HG03439 (cell line): Measurements from ENCODE around the gene KAZN.
"Not testable (repeated sequence)": the region's sequence is repeated elsewhere in the genome, so short reads cannot be mapped to it uniquely, and the experiment has no call there.

ENCODE experiments used
- ATAC-seq: cut with Tn5 transposase; IDR thresholded peaks from one replicate; pipeline ENCODE4 v1.9.1; 2021; ENCODE audit warnings: mild to moderate bottlenecking, moderate library complexity; ENCODE audit not compliant: unreplicated experiment

Gene KAZN

DNA sequence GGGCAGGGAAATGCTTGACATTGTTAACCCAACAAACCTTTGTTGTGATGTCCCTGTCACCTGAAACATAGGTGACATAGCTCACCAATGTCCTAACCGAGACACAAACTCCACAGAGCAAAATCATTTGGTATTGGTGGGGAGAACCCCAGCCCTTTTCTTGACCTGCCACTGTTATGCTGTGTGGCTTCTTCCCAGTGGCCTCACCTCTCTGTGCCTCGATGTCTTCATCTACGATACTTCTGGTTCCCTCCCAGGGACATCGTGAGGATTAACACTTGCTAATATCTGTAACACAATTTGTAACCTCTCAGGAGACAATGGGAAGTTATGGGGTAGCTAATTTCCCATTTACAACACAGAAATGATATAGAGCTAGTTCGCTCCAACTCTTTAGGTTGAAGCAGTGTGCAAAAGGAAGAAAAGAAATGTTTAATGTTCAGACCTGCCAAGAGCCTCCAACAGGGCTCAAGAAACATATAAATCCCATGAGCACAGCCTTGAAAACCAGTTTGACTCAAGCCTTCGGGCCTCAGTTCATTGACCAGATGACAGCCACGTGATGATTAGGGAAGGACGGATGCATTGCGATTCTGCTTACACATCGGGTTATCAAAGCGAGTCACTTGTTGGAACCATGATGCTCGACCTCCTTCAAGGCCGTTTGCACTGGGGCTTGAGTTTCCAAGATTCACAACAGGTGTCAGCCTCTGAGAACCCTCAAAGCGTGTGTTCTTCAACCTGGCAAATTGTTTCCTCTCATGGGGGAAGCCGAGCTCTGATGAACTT, 517.3 kb downstream of the KAZN start:
- no peak for ATAC-seq

DNA sequence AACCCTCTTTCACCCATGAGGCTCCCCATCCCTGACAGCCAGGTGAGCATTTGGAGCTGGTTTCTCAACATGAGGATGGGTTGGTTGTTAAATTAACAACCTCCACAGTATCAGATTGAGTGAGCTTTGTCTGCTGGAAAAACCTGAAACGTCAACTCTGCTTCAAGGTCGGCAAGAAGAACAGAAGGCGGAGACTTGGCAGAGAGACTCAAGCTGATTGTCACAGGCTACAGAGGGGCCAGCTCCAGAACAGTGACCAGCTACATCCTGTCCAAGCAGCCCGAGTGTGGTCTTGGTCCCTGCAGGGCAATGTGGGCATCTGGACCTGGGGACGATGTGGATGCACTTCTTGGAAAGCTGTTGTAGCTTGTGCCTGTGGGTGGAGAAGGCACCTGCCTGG, 518.5 kb downstream of the KAZN start:
- no peak for ATAC-seq

DNA sequence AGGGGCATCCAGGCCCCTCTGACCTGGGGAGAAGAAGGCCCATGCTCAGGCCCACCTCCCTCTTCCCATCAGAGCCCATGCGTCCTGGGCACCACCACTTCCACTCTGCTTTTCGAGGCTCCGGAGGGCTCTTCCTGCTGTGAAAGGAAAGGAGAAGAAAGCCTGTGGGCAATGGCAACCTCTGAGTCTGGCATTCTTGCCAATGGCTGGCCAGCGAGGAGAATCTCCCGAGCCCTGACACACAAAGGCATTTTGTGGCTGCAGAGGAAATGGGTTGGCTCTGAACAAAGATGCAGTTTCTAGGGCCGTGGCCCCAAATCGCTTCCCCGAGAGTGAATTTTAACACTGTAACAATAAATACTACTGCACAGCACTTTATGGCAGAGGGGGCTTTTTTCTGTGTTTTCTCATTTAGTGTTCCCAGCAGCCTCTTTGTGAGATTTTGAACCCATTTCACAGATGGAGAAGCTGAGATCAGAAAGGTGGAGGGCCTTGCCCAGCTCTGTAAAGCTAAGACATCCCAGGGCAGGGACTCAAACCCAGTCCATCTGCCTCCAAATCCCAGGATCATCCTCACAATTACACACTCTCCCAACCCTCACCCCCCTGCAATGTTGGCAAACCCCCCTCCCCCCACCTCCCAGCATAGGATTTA, 519.3 kb downstream of the KAZN start:
- no peak for ATAC-seq

DNA sequence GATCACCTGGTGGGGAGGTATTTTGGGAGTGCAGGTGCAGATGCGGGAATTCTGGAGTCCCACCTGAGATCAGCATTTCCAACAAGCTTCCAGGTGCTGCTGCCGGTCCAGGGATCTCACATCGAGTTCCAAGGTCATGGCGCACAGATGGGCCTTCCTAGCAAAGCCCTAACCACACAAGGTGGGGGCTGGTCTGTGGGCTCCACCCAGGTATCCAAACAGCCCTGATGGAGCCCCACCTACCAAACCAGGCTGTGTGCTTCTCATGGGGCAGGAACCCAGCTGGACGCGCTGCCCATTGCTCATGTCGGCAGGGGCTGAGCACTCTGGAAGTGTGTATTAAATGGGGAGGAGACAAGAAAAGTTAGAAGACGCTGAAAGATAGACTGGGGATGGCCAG, 520.1 kb downstream of the KAZN start:
- ATAC-seq, result no peak

DNA sequence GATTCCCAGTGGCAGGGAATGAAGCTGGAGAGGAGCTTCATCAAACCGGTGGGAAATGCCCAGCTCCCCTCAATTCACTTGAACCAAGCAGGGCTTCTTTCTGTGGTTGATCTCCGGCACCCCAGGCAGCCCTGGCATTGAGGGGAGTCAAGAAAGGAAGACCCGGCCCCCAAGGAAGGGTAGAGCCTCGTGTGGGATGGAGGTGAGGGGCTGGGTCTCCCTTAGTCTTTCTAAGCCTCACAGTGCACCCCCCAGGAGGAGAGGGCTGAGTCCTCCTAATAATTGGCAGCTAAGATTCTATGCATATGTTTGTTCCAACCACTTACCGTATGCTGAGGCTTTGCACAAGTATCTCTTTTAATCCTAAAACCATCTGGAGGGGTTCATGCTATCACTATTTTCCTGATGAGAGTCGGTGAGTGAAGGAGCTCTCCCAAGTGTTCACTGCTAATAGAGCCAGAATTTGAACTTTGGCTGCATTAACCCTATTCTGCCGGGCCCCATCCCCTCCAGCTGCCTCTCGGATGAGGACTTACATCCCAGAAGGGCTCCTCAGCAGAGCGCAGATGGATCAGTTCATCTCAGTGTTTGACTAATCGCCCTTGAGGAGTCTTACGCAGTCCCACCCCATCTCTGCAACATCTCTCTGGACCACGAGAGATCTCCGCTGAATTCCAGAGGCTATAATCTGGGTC, 521.9 kb downstream of the KAZN start:
- ATAC-seq, result no peak

DNA sequence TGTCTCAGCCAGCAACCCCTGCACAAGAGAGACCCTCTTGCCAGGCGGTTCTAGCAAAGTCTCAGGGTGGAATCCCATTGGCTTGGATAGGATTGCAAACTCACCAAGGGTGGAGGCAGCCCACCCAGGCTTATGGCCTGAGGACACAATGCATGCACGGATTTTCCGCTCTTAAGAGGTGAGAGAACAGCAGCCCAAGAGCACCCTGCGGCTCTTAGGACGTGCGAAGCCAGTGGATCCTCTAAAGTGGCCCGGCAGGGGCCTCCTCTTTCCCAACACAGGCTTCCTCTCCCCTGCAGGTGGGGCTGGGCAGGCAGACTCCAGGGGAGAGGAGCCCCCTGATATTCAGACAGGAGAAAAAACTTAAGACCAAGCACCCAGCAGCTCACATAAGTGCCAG, 523.8 kb downstream of the KAZN start:
- ATAC-seq, result no peak

DNA sequence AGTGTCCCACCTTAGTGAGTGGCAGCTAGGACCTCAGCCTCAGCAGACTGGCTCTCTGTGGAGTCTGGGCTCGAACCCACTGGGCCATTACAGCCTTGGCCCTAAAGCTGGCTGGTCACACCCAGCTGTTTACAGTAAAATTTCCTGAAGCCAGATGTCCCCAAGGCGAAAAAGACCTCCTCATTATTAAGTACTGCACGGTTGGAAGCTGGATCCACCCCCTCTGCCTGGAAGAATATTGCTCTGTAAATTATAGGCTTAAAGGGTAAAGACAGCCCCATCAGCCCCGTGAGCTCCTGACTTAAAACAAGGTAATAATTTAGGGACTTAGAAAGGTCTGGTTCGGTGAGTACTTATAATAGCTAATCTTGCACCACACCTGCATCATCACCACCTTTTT, 524.8 kb downstream of the KAZN start:
- no peak for ATAC-seq

DNA sequence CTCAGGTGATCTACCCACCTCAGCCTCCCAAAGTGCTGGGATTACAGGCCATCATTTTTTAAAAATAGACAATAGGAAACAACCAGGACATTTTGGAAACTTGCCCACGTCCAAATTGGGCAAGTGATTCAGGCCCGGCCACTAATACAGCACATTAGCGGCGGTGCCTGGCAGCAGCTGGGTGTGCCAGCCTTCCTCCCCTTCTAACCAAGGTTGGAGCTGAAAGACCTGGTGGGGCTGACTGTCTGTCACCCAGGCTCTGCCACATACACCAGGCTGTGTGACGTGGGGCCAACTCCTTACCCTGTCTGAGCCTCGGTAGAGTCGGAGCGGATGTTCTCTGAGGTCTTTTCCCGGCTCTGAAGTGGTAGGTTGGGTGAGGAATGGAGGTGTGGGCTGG, 525.4 kb downstream of the KAZN start:
- ATAC-seq, result no peak

DNA sequence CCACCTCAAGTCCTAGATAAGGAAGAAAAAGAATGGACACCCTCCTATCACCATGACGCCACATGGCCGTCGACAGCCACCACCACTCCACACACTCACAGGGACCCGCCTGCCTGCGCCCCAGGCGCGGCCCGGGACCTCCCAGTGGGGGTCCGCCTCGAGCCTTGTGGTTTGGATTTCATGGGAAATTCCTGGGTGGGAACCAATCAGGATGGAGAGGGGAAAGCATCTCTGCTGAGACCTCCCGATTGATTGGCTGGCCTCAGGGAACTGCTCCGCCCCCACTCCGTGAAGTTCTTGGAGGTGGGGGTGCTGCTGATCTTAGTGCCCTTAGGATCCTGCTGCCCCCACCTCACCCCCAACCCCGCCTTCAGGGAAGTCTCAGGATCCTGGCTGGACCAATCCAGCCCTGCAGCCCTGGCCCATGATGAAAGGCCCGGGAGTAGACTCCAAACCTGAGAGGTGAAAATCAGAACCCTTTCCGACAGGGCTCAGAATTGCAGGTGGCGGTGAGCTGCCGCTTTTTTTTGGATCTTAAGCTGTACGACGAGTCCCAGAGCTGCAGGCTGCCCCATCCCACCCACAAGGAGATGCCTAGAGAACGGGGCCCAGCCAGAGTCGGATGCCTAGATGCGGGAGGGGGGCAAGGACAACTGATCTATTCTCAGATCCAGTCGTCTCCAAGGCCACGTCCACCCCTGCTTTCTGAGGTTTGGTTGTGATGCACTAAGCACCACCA, 526.0 kb downstream of the KAZN start:
- ATAC-seq, result no peak

DNA sequence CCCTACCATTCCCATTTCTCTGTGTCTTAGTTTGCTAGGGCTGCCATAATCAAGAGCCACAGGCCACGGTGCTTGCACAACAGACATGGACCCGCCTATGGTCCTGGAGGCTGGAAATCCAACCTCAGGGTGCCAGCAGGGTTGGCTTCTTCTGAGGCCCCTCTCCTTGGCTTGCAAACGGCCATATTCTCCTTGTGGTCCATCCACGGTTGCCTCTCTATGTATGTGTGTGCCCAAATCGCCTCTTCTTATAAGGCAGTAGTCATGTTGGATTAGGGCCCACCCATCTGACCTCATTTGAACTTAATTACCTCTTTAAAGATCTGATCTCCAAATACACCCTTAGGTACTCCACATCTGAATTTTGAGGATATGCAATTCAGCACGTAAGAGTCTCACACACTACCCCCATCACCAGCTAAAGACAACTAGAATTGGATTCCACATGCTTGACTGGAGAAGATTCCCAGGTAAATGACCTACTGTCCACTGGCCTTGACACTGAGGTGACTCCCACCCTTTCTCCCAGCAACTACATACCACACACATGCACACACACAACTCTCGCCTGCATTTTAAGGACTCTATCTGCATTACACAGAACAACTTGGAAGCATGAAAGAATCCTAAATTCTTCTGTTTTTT, 526.7 kb downstream of the KAZN start:
- no peak for ATAC-seq

DNA sequence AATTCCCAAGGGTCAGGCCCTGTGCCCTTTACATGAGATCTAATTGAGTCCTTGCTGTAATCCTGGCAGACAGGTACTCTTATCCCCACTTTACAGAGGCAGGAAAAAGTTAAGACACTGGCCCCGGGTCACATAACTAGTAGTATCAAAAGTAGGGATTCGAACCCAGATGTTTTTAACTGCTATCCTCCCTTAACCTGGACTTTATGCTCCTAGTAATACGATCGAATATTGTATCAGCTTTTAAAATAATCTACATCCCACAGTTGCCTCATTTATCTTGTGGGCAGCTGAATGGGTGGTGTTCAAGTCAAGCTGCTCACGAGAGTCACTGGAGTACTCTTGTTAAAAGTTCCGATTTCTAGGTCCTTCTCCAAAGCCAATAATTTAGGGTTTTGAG, 529.6 kb downstream of the KAZN start:
- ATAC-seq, result no peak

DNA sequence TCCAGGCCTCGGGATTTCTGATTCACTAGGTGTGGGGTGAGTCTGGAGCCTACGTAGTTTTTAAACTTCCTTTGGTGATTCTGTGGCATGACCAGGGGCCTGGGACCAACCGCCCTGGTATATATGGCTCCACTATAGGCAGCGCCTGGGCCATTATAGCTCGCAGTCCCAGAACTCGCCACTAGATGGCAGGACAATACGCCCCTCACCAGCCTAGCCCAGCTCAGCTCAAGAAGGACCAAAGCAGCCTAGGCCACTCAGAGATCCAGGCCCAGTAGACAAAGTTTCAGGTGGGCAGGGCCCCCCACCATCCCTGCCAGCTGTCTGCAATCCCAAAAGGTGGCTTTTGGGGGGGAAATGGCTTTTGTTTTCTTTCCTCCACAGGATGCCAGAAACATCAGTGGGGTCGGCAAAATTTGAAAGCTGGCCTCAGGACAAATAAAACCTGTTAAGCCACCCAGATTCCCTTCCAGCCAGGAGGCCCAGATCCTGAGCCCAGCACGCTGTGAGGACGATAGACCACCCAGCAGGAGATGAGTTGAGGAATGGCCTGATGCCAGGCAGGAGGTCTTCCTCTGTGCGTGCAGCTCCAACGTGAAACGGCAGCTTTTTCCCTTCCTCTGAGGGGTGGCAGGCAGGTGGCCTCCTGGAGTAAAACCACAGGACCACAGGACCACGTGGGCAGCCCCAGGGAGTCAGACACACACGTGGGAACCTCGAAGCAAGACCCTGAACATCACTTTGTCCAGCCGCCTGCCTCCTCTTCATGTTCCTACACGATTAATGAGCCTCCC, 530.2 kb downstream of the KAZN start:
- no peak for ATAC-seq

DNA sequence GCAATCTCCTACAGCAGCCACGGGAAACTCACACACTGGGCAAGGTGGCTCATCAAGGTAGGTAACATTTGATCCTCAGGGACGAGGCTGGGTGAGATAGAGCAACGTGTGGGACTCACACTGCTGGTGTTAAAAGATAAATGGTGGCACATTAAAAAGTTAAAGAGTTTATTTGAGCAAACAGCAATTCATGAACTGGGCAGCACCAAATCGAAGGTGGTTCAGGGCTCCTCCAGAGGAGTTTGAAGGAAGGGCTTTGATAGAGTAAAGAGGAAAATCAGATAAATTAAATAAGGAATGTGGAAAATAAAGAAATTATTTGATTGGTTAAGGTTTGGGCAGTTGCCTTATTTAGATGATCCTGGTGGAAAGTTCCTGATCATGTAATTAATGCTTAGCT, 531.5 kb downstream of the KAZN start:
- ATAC-seq, result no peak

DNA sequence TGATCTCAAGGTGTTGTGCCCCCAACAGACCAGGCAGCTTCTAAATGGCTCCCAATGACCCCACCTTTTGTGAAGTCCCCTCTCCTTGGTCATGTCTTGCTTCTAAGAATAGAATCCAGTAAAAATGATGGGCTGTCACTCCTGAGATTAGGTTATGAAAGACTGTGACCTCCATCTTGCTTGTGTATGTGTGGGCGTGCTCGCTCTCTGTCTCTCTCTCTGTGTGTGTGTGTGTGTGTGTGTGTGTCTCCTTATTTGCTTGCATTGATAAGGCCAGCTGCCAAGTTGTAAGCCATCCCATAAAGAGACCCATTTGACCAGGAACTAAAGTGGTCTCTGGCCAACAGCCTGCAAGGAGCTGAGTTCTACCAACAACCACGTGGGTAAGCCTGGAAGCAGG, 532.1 kb downstream of the KAZN start:
- no peak for ATAC-seq

DNA sequence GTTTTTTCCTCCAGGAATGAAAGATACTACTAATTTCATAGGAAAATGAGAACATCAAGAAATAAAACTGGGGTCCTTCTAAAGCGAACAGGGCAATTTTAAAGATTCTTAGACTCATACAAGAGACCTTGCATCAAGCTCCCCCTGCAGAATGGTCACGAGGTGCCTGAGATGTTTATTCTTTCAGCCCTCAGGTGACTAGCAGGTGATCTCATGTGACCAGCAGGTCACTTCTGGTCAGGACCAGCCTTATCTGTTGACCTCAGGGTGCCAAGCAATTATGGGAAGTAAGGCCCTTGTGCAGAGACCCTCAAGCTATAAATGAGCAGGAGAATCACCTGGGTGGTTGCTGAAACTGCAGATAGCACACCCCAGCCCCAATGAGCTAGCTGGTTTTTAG, 534.5 kb downstream of the KAZN start:
- no peak for ATAC-seq

DNA sequence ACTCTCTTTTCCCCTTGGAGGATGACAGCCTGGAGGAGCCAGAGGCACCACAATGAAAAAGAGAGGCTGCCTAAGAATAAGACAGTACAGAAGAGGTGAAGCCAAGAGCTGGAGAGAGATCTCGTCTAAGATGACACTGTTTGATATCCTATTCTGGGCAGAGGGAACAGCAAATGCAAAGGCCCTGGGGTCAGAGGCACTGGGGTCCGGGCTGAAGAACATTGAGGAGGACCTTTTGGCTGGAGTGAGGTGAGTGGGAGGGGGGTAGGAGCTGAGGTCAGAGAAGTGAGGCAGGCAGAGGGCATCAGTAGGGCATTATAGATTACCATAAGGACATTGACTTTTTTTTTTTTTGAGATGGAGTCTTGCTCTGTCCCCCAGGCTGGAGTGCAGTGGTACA, 535.8 kb downstream of the KAZN start:
- ATAC-seq, result no peak

DNA sequence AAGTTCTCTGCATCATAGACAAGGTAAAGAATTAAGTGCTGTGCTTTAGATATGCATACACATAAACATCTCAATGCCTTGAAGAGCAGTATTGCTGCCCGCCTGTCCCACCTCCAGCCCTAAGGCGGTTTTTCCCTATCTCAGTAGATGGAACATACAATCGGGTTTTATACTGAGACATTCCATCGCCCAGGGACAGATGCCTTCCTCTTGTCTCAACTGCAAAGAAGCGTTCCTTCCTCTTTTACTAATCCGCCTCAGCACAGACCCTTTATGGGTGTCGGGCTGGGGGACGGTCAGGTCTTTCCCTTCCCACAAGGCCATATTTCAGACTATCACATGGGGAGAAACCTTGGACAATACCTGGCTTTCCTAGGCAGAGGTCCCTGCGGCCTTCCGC, 537.1 kb downstream of the KAZN start:
- not testable (repeated sequence) for ATAC-seq

DNA sequence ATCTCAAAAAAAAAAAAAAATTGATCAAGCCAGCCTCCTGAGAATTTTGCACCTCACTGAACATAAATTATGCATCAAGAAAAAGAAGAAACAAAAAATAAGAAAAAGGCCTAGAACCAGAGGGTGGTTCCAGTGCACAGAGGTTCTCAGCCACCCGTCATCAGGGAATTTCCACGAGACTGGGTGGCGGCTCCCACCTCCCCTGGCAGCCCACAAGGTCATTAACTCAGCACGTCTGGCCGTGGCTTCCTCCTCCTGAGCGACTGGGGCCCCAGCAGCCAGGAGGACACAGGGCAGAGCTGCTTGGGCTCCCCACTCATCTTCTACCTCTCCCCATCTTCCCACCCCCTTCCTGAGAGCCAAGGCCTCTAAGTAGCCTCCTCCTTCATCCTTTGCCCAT, 539.3 kb downstream of the KAZN start:
- no peak for ATAC-seq

DNA sequence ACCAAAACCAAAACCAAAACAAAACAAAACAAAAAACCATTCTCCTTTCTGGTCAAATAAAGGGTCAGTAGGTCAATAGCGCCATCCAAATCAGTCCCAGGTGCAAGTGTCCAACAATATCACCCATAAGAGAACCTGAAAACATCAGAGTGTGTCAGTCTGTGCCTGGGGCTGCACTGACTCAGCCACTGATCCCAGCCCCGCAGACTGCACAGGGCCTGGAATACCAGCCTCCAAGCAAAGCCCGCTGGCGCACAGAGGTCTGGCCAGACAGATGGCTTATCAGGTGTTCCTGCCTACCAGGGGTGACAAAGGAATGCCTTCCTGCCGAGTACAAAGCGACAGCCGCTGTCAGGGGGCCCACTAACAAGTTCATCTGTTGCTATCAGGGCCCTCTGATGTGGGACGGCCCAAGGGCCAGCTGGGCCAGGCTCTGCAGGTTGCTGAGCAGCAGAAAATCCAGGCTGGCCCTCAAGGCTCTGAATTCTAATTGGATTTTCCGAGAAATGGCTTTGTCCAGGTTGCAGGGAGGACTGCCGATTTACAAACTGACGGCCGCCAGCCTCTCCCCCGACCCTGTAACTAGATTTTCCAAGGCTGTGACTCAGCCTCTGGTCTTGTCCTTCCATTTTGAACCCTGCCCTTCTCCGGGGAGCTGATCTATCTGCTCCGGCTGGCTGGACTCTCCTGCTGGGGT, 541.3 kb downstream of the KAZN start:
- ATAC-seq, result no peak
